HEK293 (cell line): Measurements from ENCODE around the gene SLC47A2.

Source experiments
- CTCF ChIA-PET: fragments of 350-600 bp; formaldehyde crosslinking; extraction: SDS; loops from one replicate; lab custom pipeline; 2021; ENCODE audit warnings: antibody characterized with exemption; lab: Yijun Ruan, JAX
- POLR2A ChIA-PET: fragments of 300-600 bp; formaldehyde crosslinking; extraction: SDS; loops from one replicate; lab custom pipeline; 2020; ENCODE audit warnings: antibody characterized with exemption, inconsistent platforms; lab: Yijun Ruan, JAX
- H3K27ac ChIP-seq: fragments of 200-500 bp; sonication (Bioruptor generic); 2 replicates; pipeline ENCODE4 v1.5.1; 2014; ENCODE audit warnings: low read depth, low read length, control low read depth, inconsistent platforms; ENCODE audit errors: extremely low read depth
- H3K36me3 ChIP-seq, 2 experiments: fragments of 200-500 bp in 1 of 2; sonication (Bioruptor generic) in 1 of 2; 1 replicate in 1 of 2; 2 replicates in 1 of 2; pipeline ENCODE4 v1.5.1; 2014 to 2017; ENCODE audit warnings: inconsistent platforms in 2 of 2, low read length in 2 of 2; ENCODE audit not compliant: control insufficient read depth in 2 of 2, insufficient read depth in 1 of 2
- H3K4me1 ChIP-seq: fragments of 200-500 bp; sonication (Bioruptor generic); 2 replicates; pipeline ENCODE4 v1.5.1; 2014; ENCODE audit warnings: mild to moderate bottlenecking, low read length, inconsistent platforms; ENCODE audit not compliant: control insufficient read depth, insufficient read depth
- H3K4me3 ChIP-seq: 2 replicates; pipeline ENCODE4 v1.5.1; 2011; ENCODE audit warnings: low read depth, mild to moderate bottlenecking, control low read depth, low read length, moderate library complexity
- H3K9me3 ChIP-seq: fragments of 200-500 bp; sonication (Bioruptor generic); 2 replicates; pipeline ENCODE4 v1.5.1; 2014; ENCODE audit warnings: low read depth, low read length, inconsistent platforms; ENCODE audit not compliant: control insufficient read depth, insufficient read depth
- FEZF1 ChIP-seq: fragments of 450-650 bp; formaldehyde crosslinking; IDR thresholded peaks from 2 replicates; pipeline ENCODE4 v1.5.1; 2016; ENCODE audit warnings: missing biosample characterization, missing genetic modification characterization
- HOXD13 ChIP-seq: sonication (generic); formaldehyde crosslinking; IDR thresholded peaks from 2 replicates; pipeline ENCODE4 v1.8.0; 2022; ENCODE audit warnings: missing genetic modification reagents, borderline replicate concordance
- SALL2 ChIP-seq: fragments of 450-650 bp; formaldehyde crosslinking; IDR thresholded peaks from 2 replicates; pipeline ENCODE4 v1.5.0; 2017; ENCODE audit warnings: missing biosample characterization, mild to moderate bottlenecking, missing genetic modification characterization, borderline replicate concordance
- SETDB1 ChIP-seq: IDR thresholded peaks from one replicate; pipeline ENCODE4 v1.6.1; 2017; ENCODE audit warnings: mild to moderate bottlenecking, low read length, moderate library complexity, mixed read lengths; ENCODE audit not compliant: insufficient read length
- SP7 ChIP-seq: fragments of 450-650 bp; formaldehyde crosslinking; IDR thresholded peaks from 2 replicates; pipeline ENCODE4 v1.5.1; 2016; ENCODE audit warnings: missing biosample characterization, missing genetic modification characterization
- ZBTB48 ChIP-seq: fragments of 450-650 bp; formaldehyde crosslinking; IDR thresholded peaks from 2 replicates; pipeline ENCODE4 v1.5.1; 2016; ENCODE audit warnings: missing biosample characterization, missing genetic modification characterization
- ZNF175 ChIP-seq: fragments of 450-650 bp; formaldehyde crosslinking; IDR thresholded peaks from 2 replicates; pipeline ENCODE4 v1.5.1; 2016; ENCODE audit warnings: missing biosample characterization, missing genetic modification characterization
- ZNF211 ChIP-seq: fragments of 450-650 bp; formaldehyde crosslinking; IDR thresholded peaks from 2 replicates; pipeline ENCODE4 v1.5.1; 2016; ENCODE audit warnings: low read depth, missing biosample characterization, missing genetic modification characterization
- ZNF311 ChIP-seq: fragments of 450-650 bp; formaldehyde crosslinking; IDR thresholded peaks from 2 replicates; pipeline ENCODE4 v1.5.1; 2017; ENCODE audit warnings: missing biosample characterization, missing genetic modification characterization, borderline replicate concordance
- ZNF350 ChIP-seq: fragments of 450-650 bp; formaldehyde crosslinking; IDR thresholded peaks from 2 replicates; pipeline ENCODE4 v1.5.0; 2017; ENCODE audit warnings: missing biosample characterization, mild to moderate bottlenecking, missing genetic modification characterization
- ZNF423 ChIP-seq: fragments of 450-650 bp; formaldehyde crosslinking; IDR thresholded peaks from 2 replicates; pipeline ENCODE4 v1.5.1; 2016; ENCODE audit warnings: missing biosample characterization, missing genetic modification characterization
- ZNF544 ChIP-seq: fragments of 450-650 bp; formaldehyde crosslinking; IDR thresholded peaks from 2 replicates; pipeline ENCODE4 v1.5.0; 2017; ENCODE audit warnings: missing biosample characterization, missing genetic modification characterization
- ZNF558 ChIP-seq: fragments of 450-650 bp; formaldehyde crosslinking; IDR thresholded peaks from 2 replicates; pipeline ENCODE4 v1.5.1; 2016; ENCODE audit warnings: missing biosample characterization, missing genetic modification characterization
- ZNF571 ChIP-seq: fragments of 450-650 bp; formaldehyde crosslinking; IDR thresholded peaks from 2 replicates; pipeline ENCODE4 v1.5.0; 2017; ENCODE audit warnings: missing biosample characterization, missing genetic modification characterization
- ZNF76 ChIP-seq: fragments of 450-650 bp; formaldehyde crosslinking; IDR thresholded peaks from 2 replicates; pipeline ENCODE4; 2016; ENCODE audit warnings: low read depth, missing biosample characterization, missing genetic modification characterization, borderline replicate concordance
- TF ChIP-seq, protein P1 (sequence below): fragments of 450-650 bp; formaldehyde crosslinking; conservative IDR thresholded peaks from 2 replicates; pipeline ENCODE4 v1.5.1; 2016; ENCODE audit warnings: low read depth, missing biosample characterization, missing genetic modification characterization
- TF ChIP-seq, protein P2 (sequence below): fragments of 450-650 bp; formaldehyde crosslinking; IDR thresholded peaks from 2 replicates; pipeline ENCODE4 v1.5.1; 2016; ENCODE audit warnings: missing biosample characterization, missing genetic modification characterization
- TF ChIP-seq, protein P3 (sequence below): fragments of 450-650 bp; formaldehyde crosslinking; IDR thresholded peaks from 2 replicates; pipeline ENCODE4 v1.5.1; 2016; ENCODE audit warnings: missing biosample characterization, missing genetic modification characterization
- TF ChIP-seq, protein P4 (sequence below): fragments of 450-650 bp; formaldehyde crosslinking; IDR thresholded peaks from 2 replicates; pipeline ENCODE4 v1.5.1; 2016; ENCODE audit warnings: missing biosample characterization, missing genetic modification characterization
- TF ChIP-seq, protein P5 (sequence below): fragments of 450-650 bp; formaldehyde crosslinking; IDR thresholded peaks from 2 replicates; pipeline ENCODE4 v1.5.1; 2016; ENCODE audit warnings: missing biosample characterization, missing genetic modification characterization

Gene SLC47A2

DNA sequence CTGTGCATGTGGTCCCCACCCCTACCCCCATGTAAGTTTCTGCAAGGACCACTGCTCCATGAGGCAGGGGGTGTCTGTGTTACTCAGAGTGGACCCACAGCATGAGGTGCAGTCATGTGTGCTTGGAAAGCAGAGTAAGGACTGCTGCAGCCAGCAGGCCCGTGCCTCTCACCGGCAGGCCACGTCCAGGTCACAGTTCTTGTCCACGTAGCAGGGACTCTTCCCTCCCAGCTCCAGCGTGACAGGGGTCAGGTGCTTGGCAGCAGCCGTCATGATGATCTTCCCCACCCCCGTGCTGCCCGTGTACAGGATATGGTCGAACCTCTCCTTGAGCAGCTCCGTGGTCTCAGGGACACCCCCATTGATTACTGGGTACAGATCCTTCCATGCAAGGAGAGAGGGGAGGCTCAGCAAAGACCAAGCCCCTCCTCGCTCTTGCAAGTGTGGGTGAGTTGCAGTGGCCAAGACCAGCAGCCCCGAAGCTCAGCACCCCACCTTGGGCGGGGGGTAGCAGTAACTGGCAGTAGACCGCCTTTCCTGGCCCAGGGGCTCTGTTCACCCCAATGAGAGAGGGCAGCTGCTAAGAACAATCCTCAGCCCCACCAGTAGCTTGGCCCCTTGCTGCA is 25.6 kb upstream of the SLC47A2 start:
- peaks cover 3% of the 10 kb centered on the region; the same call in 1 of the 2 replicates for H3K4me1 ChIP-seq
- no peaks in the 10 kb centered on the region for H3K9me3 ChIP-seq
- H3K36me3 ChIP-seq: no peaks in the 10 kb centered on the region
- TF ChIP-seq SETDB1 (no peak), ZNF571 (tag by site-specific recombination) (no peak), ZNF423 (no peak), SP7 (no peak), HOXD13 (CRISPR knock-in tag) (no peak), SALL2 (no peak), ZNF76 (tag by site-specific recombination) (no peak), ZNF544 (no peak), ZNF558 (tag by site-specific recombination) (no peak), ZNF311 (tag by site-specific recombination) (no peak), ZNF175 (tag by site-specific recombination) (no peak), ZBTB48 (tag by site-specific recombination) (no peak), ZNF350 (tag by site-specific recombination) (no peak), FEZF1 (tag by site-specific recombination) (no peak), ZNF211 (no peak)
- TF ChIP-seq, protein P1, sequence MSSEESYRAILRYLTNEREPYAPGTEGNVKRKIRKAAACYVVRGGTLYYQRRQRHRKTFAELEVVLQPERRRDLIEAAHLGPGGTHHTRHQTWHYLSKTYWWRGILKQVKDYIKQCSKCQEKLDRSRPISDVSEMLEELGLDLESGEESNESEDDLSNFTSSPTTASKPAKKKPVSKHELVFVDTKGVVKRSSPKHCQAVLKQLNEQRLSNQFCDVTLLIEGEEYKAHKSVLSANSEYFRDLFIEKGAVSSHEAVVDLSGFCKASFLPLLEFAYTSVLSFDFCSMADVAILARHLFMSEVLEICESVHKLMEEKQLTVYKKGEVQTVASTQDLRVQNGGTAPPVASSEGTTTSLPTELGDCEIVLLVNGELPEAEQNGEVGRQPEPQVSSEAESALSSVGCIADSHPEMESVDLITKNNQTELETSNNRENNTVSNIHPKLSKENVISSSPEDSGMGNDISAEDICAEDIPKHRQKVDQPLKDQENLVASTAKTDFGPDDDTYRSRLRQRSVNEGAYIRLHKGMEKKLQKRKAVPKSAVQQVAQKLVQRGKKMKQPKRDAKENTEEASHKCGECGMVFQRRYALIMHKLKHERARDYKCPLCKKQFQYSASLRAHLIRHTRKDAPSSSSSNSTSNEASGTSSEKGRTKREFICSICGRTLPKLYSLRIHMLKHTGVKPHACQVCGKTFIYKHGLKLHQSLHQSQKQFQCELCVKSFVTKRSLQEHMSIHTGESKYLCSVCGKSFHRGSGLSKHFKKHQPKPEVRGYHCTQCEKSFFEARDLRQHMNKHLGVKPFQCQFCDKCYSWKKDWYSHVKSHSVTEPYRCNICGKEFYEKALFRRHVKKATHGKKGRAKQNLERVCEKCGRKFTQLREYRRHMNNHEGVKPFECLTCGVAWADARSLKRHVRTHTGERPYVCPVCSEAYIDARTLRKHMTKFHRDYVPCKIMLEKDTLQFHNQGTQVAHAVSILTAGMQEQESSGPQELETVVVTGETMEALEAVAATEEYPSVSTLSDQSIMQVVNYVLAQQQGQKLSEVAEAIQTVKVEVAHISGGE (tag by site-specific recombination): no peak
- TF ChIP-seq, protein P2, sequence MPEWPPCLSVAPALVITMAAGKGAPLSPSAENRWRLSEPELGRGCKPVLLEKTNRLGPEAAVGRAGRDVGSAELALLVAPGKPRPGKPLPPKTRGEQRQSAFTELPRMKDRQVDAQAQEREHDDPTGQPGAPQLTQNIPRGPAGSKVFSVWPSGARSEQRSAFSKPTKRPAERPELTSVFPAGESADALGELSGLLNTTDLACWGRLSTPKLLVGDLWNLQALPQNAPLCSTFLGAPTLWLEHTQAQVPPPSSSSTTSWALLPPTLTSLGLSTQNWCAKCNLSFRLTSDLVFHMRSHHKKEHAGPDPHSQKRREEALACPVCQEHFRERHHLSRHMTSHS (tag by site-specific recombination): no peak
- TF ChIP-seq, protein P3, sequence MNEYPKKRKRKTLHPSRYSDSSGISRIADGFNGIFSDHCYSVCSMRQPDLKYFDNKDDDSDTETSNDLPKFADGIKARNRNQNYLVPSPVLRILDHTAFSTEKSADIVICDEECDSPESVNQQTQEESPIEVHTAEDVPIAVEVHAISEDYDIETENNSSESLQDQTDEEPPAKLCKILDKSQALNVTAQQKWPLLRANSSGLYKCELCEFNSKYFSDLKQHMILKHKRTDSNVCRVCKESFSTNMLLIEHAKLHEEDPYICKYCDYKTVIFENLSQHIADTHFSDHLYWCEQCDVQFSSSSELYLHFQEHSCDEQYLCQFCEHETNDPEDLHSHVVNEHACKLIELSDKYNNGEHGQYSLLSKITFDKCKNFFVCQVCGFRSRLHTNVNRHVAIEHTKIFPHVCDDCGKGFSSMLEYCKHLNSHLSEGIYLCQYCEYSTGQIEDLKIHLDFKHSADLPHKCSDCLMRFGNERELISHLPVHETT (tag by site-specific recombination): no peak
- TF ChIP-seq, protein P4, sequence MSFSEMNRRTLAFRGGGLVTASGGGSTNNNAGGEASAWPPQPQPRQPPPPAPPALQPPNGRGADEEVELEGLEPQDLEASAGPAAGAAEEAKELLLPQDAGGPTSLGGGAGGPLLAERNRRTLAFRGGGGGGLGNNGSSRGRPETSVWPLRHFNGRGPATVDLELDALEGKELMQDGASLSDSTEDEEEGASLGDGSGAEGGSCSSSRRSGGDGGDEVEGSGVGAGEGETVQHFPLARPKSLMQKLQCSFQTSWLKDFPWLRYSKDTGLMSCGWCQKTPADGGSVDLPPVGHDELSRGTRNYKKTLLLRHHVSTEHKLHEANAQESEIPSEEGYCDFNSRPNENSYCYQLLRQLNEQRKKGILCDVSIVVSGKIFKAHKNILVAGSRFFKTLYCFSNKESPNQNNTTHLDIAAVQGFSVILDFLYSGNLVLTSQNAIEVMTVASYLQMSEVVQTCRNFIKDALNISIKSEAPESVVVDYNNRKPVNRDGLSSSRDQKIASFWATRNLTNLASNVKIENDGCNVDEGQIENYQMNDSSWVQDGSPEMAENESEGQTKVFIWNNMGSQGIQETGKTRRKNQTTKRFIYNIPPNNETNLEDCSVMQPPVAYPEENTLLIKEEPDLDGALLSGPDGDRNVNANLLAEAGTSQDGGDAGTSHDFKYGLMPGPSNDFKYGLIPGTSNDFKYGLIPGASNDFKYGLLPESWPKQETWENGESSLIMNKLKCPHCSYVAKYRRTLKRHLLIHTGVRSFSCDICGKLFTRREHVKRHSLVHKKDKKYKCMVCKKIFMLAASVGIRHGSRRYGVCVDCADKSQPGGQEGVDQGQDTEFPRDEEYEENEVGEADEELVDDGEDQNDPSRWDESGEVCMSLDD (tag by site-specific recombination): no peak
- TF ChIP-seq, protein P5, sequence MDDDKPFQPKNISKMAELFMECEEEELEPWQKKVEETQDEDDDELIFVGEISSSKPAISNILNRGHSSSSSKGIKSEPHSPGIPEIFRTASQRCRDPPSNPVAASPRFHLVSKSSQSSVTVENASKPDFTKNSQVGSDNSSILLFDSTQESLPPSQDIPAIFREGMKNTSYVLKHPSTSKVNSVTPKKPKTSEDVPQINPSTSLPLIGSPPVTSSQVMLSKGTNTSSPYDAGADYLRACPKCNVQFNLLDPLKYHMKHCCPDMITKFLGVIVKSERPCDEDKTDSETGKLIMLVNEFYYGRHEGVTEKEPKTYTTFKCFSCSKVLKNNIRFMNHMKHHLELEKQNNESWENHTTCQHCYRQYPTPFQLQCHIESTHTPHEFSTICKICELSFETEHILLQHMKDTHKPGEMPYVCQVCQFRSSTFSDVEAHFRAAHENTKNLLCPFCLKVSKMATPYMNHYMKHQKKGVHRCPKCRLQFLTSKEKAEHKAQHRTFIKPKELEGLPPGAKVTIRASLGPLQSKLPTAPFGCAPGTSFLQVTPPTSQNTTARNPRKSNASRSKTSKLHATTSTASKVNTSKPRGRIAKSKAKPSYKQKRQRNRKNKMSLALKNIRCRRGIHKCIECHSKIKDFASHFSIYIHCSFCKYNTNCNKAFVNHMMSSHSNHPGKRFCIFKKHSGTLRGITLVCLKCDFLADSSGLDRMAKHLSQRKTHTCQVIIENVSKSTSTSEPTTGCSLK: no peak
- no peak overlapping the region for H3K27ac ChIP-seq
- CTCF ChIA-PET: interaction anchor here (1.0 to 7.3 kb wide), 3 partner anchors 12 to 19 kb away, joined by 3 to 80 read pairs (median 4); no protein-coding TSS in a partner anchor
- POLR2A ChIA-PET: interaction anchor here (1.4 kb wide), 1 partner anchor 93 kb away, joined by 4 read pairs; the partner anchor contains the start of gene ALDH3A2
- H3K4me3 ChIP-seq: no peak overlapping the region
